ENCODE results near the gene ZNF568.

Gene ZNF568

GRCh38 chr19:36915992-36916830 is at the start of gene ZNF568, which contains the start of gene ZNF829 (continued):
- no peak for TF ChIP-seq MEIS1 (CRISPR knock-in tag; IDR thresholded peaks at IDR 0.05; ENCODE audit: borderline replicate concordance)
- peak; percentile 78; the same call in 1 of the 2 replicates for TF ChIP-seq ZNF626 (tag by site-specific recombination; IDR thresholded peaks at IDR 0.05)
- TF ChIP-seq GLIS2 (tag by site-specific recombination; IDR thresholded peaks at IDR 0.05) = peak; percentile 60; the same call in 1 of the 2 replicates
- peak; percentile 100 for TF ChIP-seq CTCF (tag by site-specific recombination; IDR thresholded peaks at IDR 0.05)
- TF ChIP-seq ZBTB7A (tag by site-specific recombination; IDR thresholded peaks at IDR 0.05; ENCODE audit: low read depth) = peak; percentile 96
- TF ChIP-seq ZNF239 (tag by site-specific recombination; IDR thresholded peaks at IDR 0.05) = peak; percentile 82; the same call in 1 of the 2 replicates
- TF ChIP-seq PRDM6 (tag by site-specific recombination; IDR thresholded peaks at IDR 0.05) = no peak
- TF ChIP-seq KLF17 (tag by site-specific recombination; IDR thresholded peaks at IDR 0.05) = peak; percentile 97
- TF ChIP-seq ZFP41 (tag by site-specific recombination; IDR thresholded peaks at IDR 0.05; ENCODE audit: borderline replicate concordance) = no peak
- TF ChIP-seq ZNF292 (tag by site-specific recombination; IDR thresholded peaks at IDR 0.05; ENCODE audit: borderline replicate concordance, low read depth) = no peak
- TF ChIP-seq SP7 (tag by site-specific recombination; IDR thresholded peaks at IDR 0.05) = peak; percentile 95
- TF ChIP-seq GFI1B (tag by site-specific recombination; IDR thresholded peaks at IDR 0.05) = peak; percentile 68; the same call in 1 of the 2 replicates
- peak; percentile 95 for TF ChIP-seq RBAK (tag by site-specific recombination; IDR thresholded peaks at IDR 0.05)
- TF ChIP-seq ZNF202 (tag by site-specific recombination; IDR thresholded peaks at IDR 0.05; ENCODE audit: borderline replicate concordance) = no peak
- TF ChIP-seq ZBTB10 (tag by site-specific recombination; IDR thresholded peaks at IDR 0.05) = peak; percentile 94
- TF ChIP-seq HIC1 (tag by site-specific recombination; IDR thresholded peaks at IDR 0.05) = no peak
- no peak for TF ChIP-seq ZNF776 (tag by site-specific recombination; IDR thresholded peaks at IDR 0.05; ENCODE audit: borderline replicate concordance)
- peak; percentile 83 for TF ChIP-seq KLF8 (tag by site-specific recombination; IDR thresholded peaks at IDR 0.05)
- TF ChIP-seq ZNF433 (tag by site-specific recombination; IDR thresholded peaks at IDR 0.05; ENCODE audit: low read depth) = no peak; the same call in 1 of the 2 replicates
- TF ChIP-seq ZNF362 (tag by site-specific recombination; IDR thresholded peaks at IDR 0.05) = 0 out of 2 replicates have a peak, but pooled peaks have one; percentile 95
- peak; percentile 98 for TF ChIP-seq ZNF580 (tag by site-specific recombination; IDR thresholded peaks at IDR 0.05)
- TF ChIP-seq ZNF645 (tag by site-specific recombination; IDR thresholded peaks at IDR 0.05) = peak; percentile 83; the same call in 1 of the 2 replicates
- TF ChIP-seq ZNF707 (tag by site-specific recombination; IDR thresholded peaks at IDR 0.05) = peak; percentile 81
- TF ChIP-seq ZNF510 (tag by site-specific recombination; IDR thresholded peaks at IDR 0.05; ENCODE audit: insufficient replicate concordance) = peak; percentile 74
- TF ChIP-seq ZNF335 (tag by site-specific recombination; conservative IDR thresholded peaks at IDR 0.05) = peak; percentile 100

Measured in HEK293 (cell line).